ENCODE data around the gene PGAP2. TPM values are rescaled to one million over a fixed set of nuclear protein-coding genes. Genes with fewer than 3 reads are reported as not detected.

Gene PGAP2
- total and polyA plus RNA-seq, 2 donors (not counting 1 experiment from before 2014, with no cell fraction given) = 20.5 to 47.1 TPM

- no peaks in the 10 kb centered on the region for H3K27me3 Mint-ChIP-seq
- Histone ChIP-seq H3K36me3 (replicated peaks in 1 of 2; ENCODE audit: control extremely low read depth in 1 of 2, control insufficient read depth in 1 of 2, extremely low read depth in 1 of 2, insufficient read depth in 2 of 2, low read length in 1 of 2) (peaks cover 4 to 68% of the 10 kb centered on the region in 2 experiments), H3K79me2 (ENCODE audit: control insufficient read depth, insufficient read depth, low read length) (peaks cover 74% of the 10 kb centered on the region), H3K4me1 (ENCODE audit: control insufficient read depth in 2 of 2, insufficient read depth in 2 of 2, low read length in 2 of 2) (peaks cover 44 to 52% of the 10 kb centered on the region in 2 donors), H3K9me3 (ENCODE audit: control extremely low read depth in 1 of 3, control insufficient read depth in 2 of 3, insufficient read depth in 1 of 3, low read length in 2 of 3) (no peaks in the 10 kb centered on the region), H3K4me2 (replicated peaks; ENCODE audit: low read depth, low read length, poor library complexity, severe bottlenecking) (no peak overlapping the region), H3K27ac (ENCODE audit: low read length in 2 of 2) (peak overlapping the region; percentile 5 to 66), H3K4me3 (ENCODE audit: control extremely low read depth in 1 of 5, extremely low read depth in 1 of 5, insufficient read depth in 1 of 5, low read depth in 2 of 5, low read length in 4 of 5) (no peak overlapping the region), H3K27me3 (replicated peaks in 1 of 4; ENCODE audit: control extremely low read depth in 1 of 4, control insufficient read depth in 3 of 4, insufficient read depth in 4 of 4, low read length in 3 of 4) (no peaks in the 10 kb centered on the region), H3K9ac (ENCODE audit: low read length) (no peak overlapping the region), H4K20me1 (ENCODE audit: control insufficient read depth, insufficient read depth, low read length, poor library complexity, severe bottlenecking) (peaks cover 70% of the 10 kb centered on the region), H2AFZ (ENCODE audit: insufficient read depth, low read depth, low read length, poor library complexity, severe bottlenecking) (no peak overlapping the region)
- POLR2A ChIA-PET = interaction anchor here (0.6 kb wide), 1 partner anchor 11 kb away, joined by 5 read pairs; no protein-coding TSS in a partner anchor
- no peak for TF ChIP-seq EZH2 (IDR thresholded peaks at IDR 0.05; ENCODE audit: borderline replicate concordance, insufficient read depth, low read depth, low read length, poor library complexity, severe bottlenecking)
- TF ChIP-seq CTCF (IDR thresholded peaks at IDR 0.05) = no peak
- no CpG with 5 or more reads among the region's 1 CpG for WGBS (ENCODE audit: insufficient coverage)
- CTCF ChIA-PET = interaction anchor here (2.1 to 28.7 kb wide), 4 partner anchors 11 to 242 kb away, joined by 6 to 662 read pairs (median 12); partner anchors contain the start of genes PGAP2, RHOG and STIM1
- ATAC-seq (ENCODE audit: low read depth) (no peak), DNase-seq (no peak)
- intact Hi-C loops (cut with micrococcal nuclease) = no loop called here
- peak overlapping the region; percentile 77 for H3K27ac Mint-ChIP-seq
- H3K9me3 Mint-ChIP-seq (ENCODE audit: insufficient read depth) = no peaks in the 10 kb centered on the region
- no peak overlapping the region for H3K4me3 Mint-ChIP-seq
- peaks cover 60% of the 10 kb centered on the region for H3K4me1 Mint-ChIP-seq
These were observed 22.4 kb downstream of the PGAP2 start for GRCh38 chr11:3830730-3831129.

- POLR2A ChIA-PET = interaction anchor here (0.6 kb wide), 1 partner anchor 9 kb away, joined by 4 read pairs; the partner anchor contains the start of gene RHOG
- Mint-ChIP-seq H3K4me1 (peaks cover 64% of the 10 kb centered on the region), H3K4me3 (peak overlapping the region; percentile 42), H3K27me3 (no peaks in the 10 kb centered on the region), H3K9me3 (ENCODE audit: insufficient read depth) (no peaks in the 10 kb centered on the region), H3K27ac (peak overlapping the region; percentile 77)
- CTCF ChIA-PET = interaction anchor here (0.6 to 28.7 kb wide), 5 partner anchors 10 to 241 kb away, joined by 5 to 662 read pairs (median 8); partner anchors contain the start of genes PGAP2, RHOG and STIM1
- ATAC-seq (ENCODE audit: low read depth) (no peak), DNase-seq (no peak)
- H3K9ac ChIP-seq (ENCODE audit: low read length) = no peak overlapping the region
- peaks cover 4 to 60% of the 10 kb centered on the region in 2 experiments for H3K36me3 ChIP-seq (replicated peaks in 1 of 2; ENCODE audit: control extremely low read depth in 1 of 2, control insufficient read depth in 1 of 2, extremely low read depth in 1 of 2, insufficient read depth in 2 of 2, low read length in 1 of 2)
- H3K4me2 ChIP-seq (replicated peaks; ENCODE audit: low read depth, low read length, poor library complexity, severe bottlenecking) = no peak overlapping the region
- H3K4me1 ChIP-seq (ENCODE audit: control insufficient read depth in 2 of 2, insufficient read depth in 2 of 2, low read length in 2 of 2) = peaks cover 53 to 61% of the 10 kb centered on the region in 2 donors
- H3K27ac ChIP-seq (ENCODE audit: low read length in 2 of 2) = peak overlapping the region in 1 of 2 donors; percentile 66
- peaks cover 83% of the 10 kb centered on the region for H3K79me2 ChIP-seq (ENCODE audit: control insufficient read depth, insufficient read depth, low read length)
- H3K9me3 ChIP-seq (ENCODE audit: control extremely low read depth in 1 of 3, control insufficient read depth in 2 of 3, insufficient read depth in 1 of 3, low read length in 2 of 3) = no peaks in the 10 kb centered on the region
- 80% methylated on average over 11 of the region's 13 CpGs for WGBS (ENCODE audit: insufficient coverage)
- peaks cover 77% of the 10 kb centered on the region for H4K20me1 ChIP-seq (ENCODE audit: control insufficient read depth, insufficient read depth, low read length, poor library complexity, severe bottlenecking)
- H2AFZ ChIP-seq (ENCODE audit: insufficient read depth, low read depth, low read length, poor library complexity, severe bottlenecking) = no peak overlapping the region
- H3K4me3 ChIP-seq (ENCODE audit: control extremely low read depth in 1 of 5, extremely low read depth in 1 of 5, insufficient read depth in 1 of 5, low read depth in 2 of 5, low read length in 4 of 5) = no peak overlapping the region
- TF ChIP-seq CTCF (IDR thresholded peaks at IDR 0.05) (no peak), EZH2 (IDR thresholded peaks at IDR 0.05; ENCODE audit: borderline replicate concordance, insufficient read depth, low read depth, low read length, poor library complexity, severe bottlenecking) (no peak)
- H3K27me3 ChIP-seq (replicated peaks in 1 of 4; ENCODE audit: control extremely low read depth in 1 of 4, control insufficient read depth in 3 of 4, insufficient read depth in 4 of 4, low read length in 3 of 4) = no peaks in the 10 kb centered on the region
- intact Hi-C loops (cut with micrococcal nuclease) = no loop called here
These were observed 23.2 kb downstream of the PGAP2 start for GRCh38 chr11:3831378-3832239.

All from B cell (primary cell).